Measurements from ENCODE around the gene OR14I1.

The OR14I1 gene

GRCh38 chr1:248730507-248731335 lies 28.2 kb upstream of the OR14I1 start:
- TF ChIP-seq PAX5 (IDR thresholded peaks at IDR 0.05; ENCODE audit: insufficient read depth, low read length, severe bottlenecking) (no peak), TAF1 (IDR thresholded peaks at IDR 0.05; ENCODE audit: low read depth, low read length) (no peak), SPI1 (IDR thresholded peaks at IDR 0.05; ENCODE audit: low read depth, low read length) (no peak), POU2F2 (IDR thresholded peaks at IDR 0.05; ENCODE audit: low read depth, low read length) (no peak)
- FAIRE-seq: no peak
- no peak for DNase-seq (ENCODE audit: insufficient read length, low spot score)

- no peak for TF ChIP-seq TAF1 (IDR thresholded peaks at IDR 0.05; ENCODE audit: low read depth, low read length)
- TF ChIP-seq PAX5 (IDR thresholded peaks at IDR 0.05; ENCODE audit: insufficient read depth, low read length, severe bottlenecking): no peak
- no peak for TF ChIP-seq POU2F2 (IDR thresholded peaks at IDR 0.05; ENCODE audit: low read depth, low read length)
- TF ChIP-seq POLR2A (IDR thresholded peaks at IDR 0.05; ENCODE audit: low read depth, low read length): no peak
- no peak for TF ChIP-seq SPI1 (IDR thresholded peaks at IDR 0.05; ENCODE audit: low read depth, low read length)
- no peak for TF ChIP-seq POLR2AphosphoS5 (IDR thresholded peaks at IDR 0.05; ENCODE audit: low read depth, low read length)
- FAIRE-seq: no peak
- DNase-seq (ENCODE audit: insufficient read length, low spot score): no peak
These were observed 11.7 kb upstream of the OR14I1 start for GRCh38 chr1:248714248-248714647.

GRCh38 chr1:248710305-248710900 lies 7.8 kb upstream of the OR14I1 start:
- no peak for FAIRE-seq
- TF ChIP-seq SPI1 (IDR thresholded peaks at IDR 0.05; ENCODE audit: low read depth, low read length) (no peak), TAF1 (IDR thresholded peaks at IDR 0.05; ENCODE audit: low read depth, low read length) (no peak), PAX5 (IDR thresholded peaks at IDR 0.05; ENCODE audit: insufficient read depth, low read length, severe bottlenecking) (no peak), POU2F2 (IDR thresholded peaks at IDR 0.05; ENCODE audit: low read depth, low read length) (no peak), POLR2A (IDR thresholded peaks at IDR 0.05; ENCODE audit: low read depth, low read length) (no peak), POLR2AphosphoS5 (IDR thresholded peaks at IDR 0.05; ENCODE audit: low read depth, low read length) (no peak)
- no peak for DNase-seq (ENCODE audit: insufficient read length, low spot score)

GRCh38 chr1:248704606-248705005 lies 2.0 kb upstream of the OR14I1 start:
- no peak for DNase-seq (ENCODE audit: insufficient read length, low spot score)
- no peak for FAIRE-seq
- TF ChIP-seq POLR2A (IDR thresholded peaks at IDR 0.05; ENCODE audit: low read depth, low read length) (no peak), SPI1 (IDR thresholded peaks at IDR 0.05; ENCODE audit: low read depth, low read length) (no peak), TAF1 (IDR thresholded peaks at IDR 0.05; ENCODE audit: low read depth, low read length) (no peak), POU2F2 (IDR thresholded peaks at IDR 0.05; ENCODE audit: low read depth, low read length) (no peak), POLR2AphosphoS5 (IDR thresholded peaks at IDR 0.05; ENCODE audit: low read depth, low read length) (no peak), PAX5 (IDR thresholded peaks at IDR 0.05; ENCODE audit: insufficient read depth, low read length, severe bottlenecking) (no peak)

GRCh38 chr1:248703674-248704073 lies 1.1 kb upstream of the OR14I1 start:
- no peak for FAIRE-seq
- TF ChIP-seq TAF1 (IDR thresholded peaks at IDR 0.05; ENCODE audit: low read depth, low read length) (no peak), POLR2AphosphoS5 (IDR thresholded peaks at IDR 0.05; ENCODE audit: low read depth, low read length) (no peak), POLR2A (IDR thresholded peaks at IDR 0.05; ENCODE audit: low read depth, low read length) (no peak)
- no peak for DNase-seq (ENCODE audit: insufficient read length, low spot score)

- TF ChIP-seq POU2F2 (IDR thresholded peaks at IDR 0.05; ENCODE audit: low read depth, low read length) (no peak), POLR2A (IDR thresholded peaks at IDR 0.05; ENCODE audit: low read depth, low read length) (no peak), POLR2AphosphoS5 (IDR thresholded peaks at IDR 0.05; ENCODE audit: low read depth, low read length) (no peak), PAX5 (IDR thresholded peaks at IDR 0.05; ENCODE audit: insufficient read depth, low read length, severe bottlenecking) (no peak), TAF1 (IDR thresholded peaks at IDR 0.05; ENCODE audit: low read depth, low read length) (no peak), SPI1 (IDR thresholded peaks at IDR 0.05; ENCODE audit: low read depth, low read length) (no peak)
- FAIRE-seq: no peak
- DNase-seq (ENCODE audit: insufficient read length, low spot score): no peak
These were observed 3.5 kb downstream of the OR14I1 start for GRCh38 chr1:248699099-248699498.

- TF ChIP-seq TAF1 (IDR thresholded peaks at IDR 0.05; ENCODE audit: low read depth, low read length) (no peak), POU2F2 (IDR thresholded peaks at IDR 0.05; ENCODE audit: low read depth, low read length) (no peak), POLR2A (IDR thresholded peaks at IDR 0.05; ENCODE audit: low read depth, low read length) (no peak), SPI1 (IDR thresholded peaks at IDR 0.05; ENCODE audit: low read depth, low read length) (no peak), POLR2AphosphoS5 (IDR thresholded peaks at IDR 0.05; ENCODE audit: low read depth, low read length) (no peak), PAX5 (IDR thresholded peaks at IDR 0.05; ENCODE audit: insufficient read depth, low read length, severe bottlenecking) (no peak)
- DNase-seq (ENCODE audit: insufficient read length, low spot score) (no peak), FAIRE-seq (no peak)
These were observed 4.7 kb downstream of the OR14I1 start for GRCh38 chr1:248697907-248698306.

- TF ChIP-seq POLR2A (IDR thresholded peaks at IDR 0.05; ENCODE audit: low read depth, low read length) (no peak), TAF1 (IDR thresholded peaks at IDR 0.05; ENCODE audit: low read depth, low read length) (no peak), PAX5 (IDR thresholded peaks at IDR 0.05; ENCODE audit: insufficient read depth, low read length, severe bottlenecking) (no peak), POU2F2 (IDR thresholded peaks at IDR 0.05; ENCODE audit: low read depth, low read length) (no peak), POLR2AphosphoS5 (IDR thresholded peaks at IDR 0.05; ENCODE audit: low read depth, low read length) (no peak), SPI1 (IDR thresholded peaks at IDR 0.05; ENCODE audit: low read depth, low read length) (no peak)
- no peak for FAIRE-seq
- no peak for DNase-seq (ENCODE audit: insufficient read length, low spot score)
These were observed 5.8 kb downstream of the OR14I1 start for GRCh38 chr1:248696774-248697173.

GRCh38 chr1:248696261-248696660 lies 6.3 kb downstream of the OR14I1 start:
- no peak for TF ChIP-seq SPI1 (IDR thresholded peaks at IDR 0.05; ENCODE audit: low read depth, low read length)
- TF ChIP-seq POLR2AphosphoS5 (IDR thresholded peaks at IDR 0.05; ENCODE audit: low read depth, low read length): no peak
- no peak for TF ChIP-seq POLR2A (IDR thresholded peaks at IDR 0.05; ENCODE audit: low read depth, low read length)
- TF ChIP-seq PAX5 (IDR thresholded peaks at IDR 0.05; ENCODE audit: insufficient read depth, low read length, severe bottlenecking): no peak
- TF ChIP-seq TAF1 (IDR thresholded peaks at IDR 0.05; ENCODE audit: low read depth, low read length): no peak
- TF ChIP-seq POU2F2 (IDR thresholded peaks at IDR 0.05; ENCODE audit: low read depth, low read length): no peak
- DNase-seq (ENCODE audit: insufficient read length, low spot score) (no peak), FAIRE-seq (no peak)
